ENCODE results near the gene NUDT16L1. TPM values are rescaled to one million over a fixed set of nuclear protein-coding genes. Genes with fewer than 3 reads are reported as not detected.

The NUDT16L1 gene
- polyA plus RNA-seq, 1 of the 3 experiments (the other 2 are of a cell fraction), result 45.8 TPM

DNA sequence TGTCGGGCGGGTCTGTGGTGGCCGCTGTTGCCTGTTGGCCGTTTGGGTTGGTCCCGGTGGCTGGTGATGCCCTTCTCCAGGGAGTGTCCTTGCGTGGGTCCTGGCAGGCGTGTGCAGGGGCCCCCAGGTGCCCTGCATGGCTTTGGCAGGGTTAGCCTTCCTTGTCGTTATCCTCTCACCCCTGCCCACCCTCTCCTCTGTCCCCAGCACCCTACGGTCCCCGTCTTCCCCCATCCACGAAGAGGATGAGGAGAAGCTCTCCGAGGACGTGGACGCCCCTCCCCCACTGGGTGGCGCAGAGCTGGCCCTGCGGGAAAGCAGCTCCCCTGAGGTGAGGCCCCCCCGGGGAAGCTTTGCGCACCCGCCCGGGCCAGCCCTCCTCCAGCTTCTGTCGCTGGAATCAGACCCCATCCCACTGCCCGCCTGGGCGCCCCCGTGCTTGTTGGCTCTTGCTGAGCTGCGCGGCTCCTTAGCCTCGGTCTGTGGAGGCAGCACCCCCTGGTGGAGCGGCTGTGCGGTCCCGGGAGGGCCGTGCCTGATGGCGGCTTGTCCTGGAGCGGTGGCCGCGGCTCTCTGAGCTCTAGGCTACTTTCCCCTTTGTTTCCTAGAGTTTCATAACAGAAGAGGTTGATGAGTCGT is 10.6 kb upstream of the NUDT16L1 start:
- Histone ChIP-seq H4K20me1 (ENCODE audit: insufficient read depth) (0 out of 2 replicates have a peak, but pooled peaks cover 2% of the 10 kb centered on the region), H3K4me1 (ENCODE audit: control insufficient read depth in 1 of 2, insufficient read depth in 2 of 2, low read depth in 1 of 2, low read length in 1 of 2) (peaks cover 0 to 4% of the 10 kb centered on the region in 2 experiments; a peak in 1 of 4 replicates), H3K4me3 (ENCODE audit: low read depth in 2 of 2, low read length in 1 of 2) (no peak overlapping the region), H3K9ac (no peak overlapping the region), H3K27ac (ENCODE audit: low read depth in 2 of 2, low read length in 1 of 2) (no peak overlapping the region), H2AFZ (ENCODE audit: low read depth) (no peak overlapping the region), H3K9me3 (no peaks in the 10 kb centered on the region), H3K9me2 (no peaks in the 10 kb centered on the region), H3K79me2 (ENCODE audit: insufficient read depth) (no peaks in the 10 kb centered on the region; the same call in 1 of the 2 replicates), H3K4me2 (no peak overlapping the region), H3K27me3 (ENCODE audit: insufficient read depth) (no peaks in the 10 kb centered on the region), H3K36me3 (replicated peaks in 1 of 2; ENCODE audit: control insufficient read depth in 1 of 2, insufficient read depth in 2 of 2, low read length in 1 of 2) (peaks cover 0 to 56% of the 10 kb centered on the region in 2 experiments), H3F3A (replicated peaks; ENCODE audit: insufficient read depth) (no peaks in the 10 kb centered on the region)
- TF ChIP-seq JUND (IDR thresholded peaks at IDR 0.05) (no peak), POLR2AphosphoS5 (IDR thresholded peaks at IDR 0.05; ENCODE audit: low read depth, low read length) (no peak), FOSL2 (IDR thresholded peaks at IDR 0.05; ENCODE audit: borderline replicate concordance, low read depth) (no peak), YY1 (IDR thresholded peaks at IDR 0.05; ENCODE audit: low read depth) (no peak), RAD21 (IDR thresholded peaks at IDR 0.05; ENCODE audit: low read length) (peak; percentile 16; the same call in 1 of the 2 replicates)
- TF ChIP-seq, protein P1, sequence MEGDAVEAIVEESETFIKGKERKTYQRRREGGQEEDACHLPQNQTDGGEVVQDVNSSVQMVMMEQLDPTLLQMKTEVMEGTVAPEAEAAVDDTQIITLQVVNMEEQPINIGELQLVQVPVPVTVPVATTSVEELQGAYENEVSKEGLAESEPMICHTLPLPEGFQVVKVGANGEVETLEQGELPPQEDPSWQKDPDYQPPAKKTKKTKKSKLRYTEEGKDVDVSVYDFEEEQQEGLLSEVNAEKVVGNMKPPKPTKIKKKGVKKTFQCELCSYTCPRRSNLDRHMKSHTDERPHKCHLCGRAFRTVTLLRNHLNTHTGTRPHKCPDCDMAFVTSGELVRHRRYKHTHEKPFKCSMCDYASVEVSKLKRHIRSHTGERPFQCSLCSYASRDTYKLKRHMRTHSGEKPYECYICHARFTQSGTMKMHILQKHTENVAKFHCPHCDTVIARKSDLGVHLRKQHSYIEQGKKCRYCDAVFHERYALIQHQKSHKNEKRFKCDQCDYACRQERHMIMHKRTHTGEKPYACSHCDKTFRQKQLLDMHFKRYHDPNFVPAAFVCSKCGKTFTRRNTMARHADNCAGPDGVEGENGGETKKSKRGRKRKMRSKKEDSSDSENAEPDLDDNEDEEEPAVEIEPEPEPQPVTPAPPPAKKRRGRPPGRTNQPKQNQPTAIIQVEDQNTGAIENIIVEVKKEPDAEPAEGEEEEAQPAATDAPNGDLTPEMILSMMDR (IDR thresholded peaks at IDR 0.05), result peak; percentile 40
- TF ChIP-seq, protein P2, sequence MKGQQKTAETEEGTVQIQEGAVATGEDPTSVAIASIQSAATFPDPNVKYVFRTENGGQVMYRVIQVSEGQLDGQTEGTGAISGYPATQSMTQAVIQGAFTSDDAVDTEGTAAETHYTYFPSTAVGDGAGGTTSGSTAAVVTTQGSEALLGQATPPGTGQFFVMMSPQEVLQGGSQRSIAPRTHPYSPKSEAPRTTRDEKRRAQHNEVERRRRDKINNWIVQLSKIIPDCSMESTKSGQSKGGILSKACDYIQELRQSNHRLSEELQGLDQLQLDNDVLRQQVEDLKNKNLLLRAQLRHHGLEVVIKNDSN (IDR thresholded peaks at IDR 0.05; ENCODE audit: borderline replicate concordance, low read depth), result no peak
- TF ChIP-seq, protein P3, sequence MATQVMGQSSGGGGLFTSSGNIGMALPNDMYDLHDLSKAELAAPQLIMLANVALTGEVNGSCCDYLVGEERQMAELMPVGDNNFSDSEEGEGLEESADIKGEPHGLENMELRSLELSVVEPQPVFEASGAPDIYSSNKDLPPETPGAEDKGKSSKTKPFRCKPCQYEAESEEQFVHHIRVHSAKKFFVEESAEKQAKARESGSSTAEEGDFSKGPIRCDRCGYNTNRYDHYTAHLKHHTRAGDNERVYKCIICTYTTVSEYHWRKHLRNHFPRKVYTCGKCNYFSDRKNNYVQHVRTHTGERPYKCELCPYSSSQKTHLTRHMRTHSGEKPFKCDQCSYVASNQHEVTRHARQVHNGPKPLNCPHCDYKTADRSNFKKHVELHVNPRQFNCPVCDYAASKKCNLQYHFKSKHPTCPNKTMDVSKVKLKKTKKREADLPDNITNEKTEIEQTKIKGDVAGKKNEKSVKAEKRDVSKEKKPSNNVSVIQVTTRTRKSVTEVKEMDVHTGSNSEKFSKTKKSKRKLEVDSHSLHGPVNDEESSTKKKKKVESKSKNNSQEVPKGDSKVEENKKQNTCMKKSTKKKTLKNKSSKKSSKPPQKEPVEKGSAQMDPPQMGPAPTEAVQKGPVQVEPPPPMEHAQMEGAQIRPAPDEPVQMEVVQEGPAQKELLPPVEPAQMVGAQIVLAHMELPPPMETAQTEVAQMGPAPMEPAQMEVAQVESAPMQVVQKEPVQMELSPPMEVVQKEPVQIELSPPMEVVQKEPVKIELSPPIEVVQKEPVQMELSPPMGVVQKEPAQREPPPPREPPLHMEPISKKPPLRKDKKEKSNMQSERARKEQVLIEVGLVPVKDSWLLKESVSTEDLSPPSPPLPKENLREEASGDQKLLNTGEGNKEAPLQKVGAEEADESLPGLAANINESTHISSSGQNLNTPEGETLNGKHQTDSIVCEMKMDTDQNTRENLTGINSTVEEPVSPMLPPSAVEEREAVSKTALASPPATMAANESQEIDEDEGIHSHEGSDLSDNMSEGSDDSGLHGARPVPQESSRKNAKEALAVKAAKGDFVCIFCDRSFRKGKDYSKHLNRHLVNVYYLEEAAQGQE (IDR thresholded peaks at IDR 0.05; ENCODE audit: low read depth, low read length), result no peak
- ChIA-PET CTCF (interaction anchor here (0.9 to 1.3 kb wide), 4 partner anchors 9 to 59 kb away, joined by 3 to 6 read pairs (median 4); partner anchors contain the start of gene MGRN1), POLR2A (no interaction called here)
- peak; percentile 78 for DNase-seq
- 96% methylated on average over 29 of the region's 36 CpGs for WGBS (ENCODE audit: low lambda C conversion rate)
